ENCODE results near the gene GOLGA6A.
A peak's percentile ranks its signal among the peaks of the same experiment; 100 is the strongest.

The GOLGA6A gene

DNA sequence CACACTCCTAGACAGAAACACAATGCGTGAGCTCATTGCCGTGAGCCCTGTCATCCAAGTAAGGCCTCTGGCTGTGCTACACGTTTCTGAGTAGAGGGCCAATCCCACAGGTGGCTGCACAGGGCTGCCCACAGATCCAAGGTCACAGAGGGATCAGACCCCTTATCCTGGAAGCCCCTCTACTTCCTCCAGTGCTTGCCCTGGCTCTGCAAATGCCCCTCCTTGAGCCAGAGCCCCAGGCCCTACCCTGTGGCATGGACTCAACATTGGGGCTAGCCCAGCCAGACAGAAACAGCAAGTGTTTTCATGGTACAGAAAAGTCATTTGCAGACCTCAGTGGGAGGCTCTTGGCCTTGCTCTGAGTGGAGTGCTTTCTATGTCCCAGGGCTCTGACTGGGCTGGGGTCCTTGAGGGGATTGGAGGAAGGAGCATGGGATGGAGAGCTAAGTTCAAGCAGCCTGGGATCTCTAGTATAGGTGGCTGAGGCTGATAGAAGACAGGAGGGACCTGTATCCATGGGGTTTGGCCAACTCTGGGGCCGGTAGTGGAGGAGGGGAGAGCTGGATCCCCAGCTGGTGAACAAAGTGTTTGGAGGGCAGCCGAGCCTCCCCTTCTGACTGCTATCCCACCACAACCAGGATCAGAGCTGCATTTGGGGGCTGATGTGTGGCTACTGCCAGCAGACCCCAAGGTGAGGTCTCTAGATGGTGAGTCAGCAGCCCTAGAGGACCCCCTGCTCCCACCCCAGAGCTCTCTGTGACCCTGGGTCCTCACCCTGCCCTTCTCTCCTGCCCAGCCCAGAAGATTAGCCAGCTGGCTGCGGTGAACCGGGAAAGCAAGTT, 38.7 kb downstream of the GOLGA6A start:
- TF ChIP-seq CTCF (IDR thresholded peaks at IDR 0.05; ENCODE audit: low read length, missing control alignments), result no peak
- no peak for DNase-seq (ENCODE audit: low read depth)
- H3K4me3 ChIP-seq (replicated peaks; ENCODE audit: low read depth, low read length), result no peak overlapping the region

DNA sequence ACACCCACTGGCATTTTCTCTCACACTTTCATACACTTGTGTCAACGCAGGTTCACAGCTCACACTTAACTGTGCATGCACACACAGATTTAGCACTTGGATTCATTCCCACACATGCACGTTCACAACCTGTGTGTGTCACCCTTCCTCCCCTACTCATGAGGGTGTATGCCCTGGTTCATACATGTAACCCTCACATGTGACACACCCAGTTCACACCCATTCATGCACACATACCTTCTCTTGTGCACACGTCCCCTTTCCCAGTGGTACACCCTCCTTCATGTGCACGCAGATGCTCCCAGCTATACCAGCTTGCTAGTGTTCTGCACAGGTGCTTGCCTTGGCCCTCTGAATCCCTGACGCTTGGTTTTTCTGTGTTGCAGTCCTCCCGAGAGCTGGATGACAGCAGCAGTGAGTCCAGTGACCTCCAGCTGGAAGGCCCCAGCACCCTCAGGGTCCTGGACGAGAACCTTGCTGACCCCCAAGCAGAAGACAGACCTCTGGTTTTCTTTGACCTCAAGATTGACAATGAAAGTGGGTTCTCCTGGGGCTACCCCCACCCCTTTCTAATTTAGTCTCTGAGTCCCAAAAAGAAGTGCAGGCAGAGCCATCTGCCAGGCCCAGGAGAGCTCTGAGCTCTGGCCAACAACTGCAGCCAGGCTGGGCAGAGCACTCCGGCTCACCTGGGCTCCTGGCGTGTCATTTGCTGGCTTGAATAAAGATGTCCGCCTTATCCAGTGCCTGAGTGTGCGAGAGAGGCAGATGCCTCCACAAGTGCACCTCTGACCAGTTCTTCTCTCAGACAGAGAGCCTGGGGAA, 39.5 kb downstream of the GOLGA6A start:
- no peak for TF ChIP-seq CTCF (IDR thresholded peaks at IDR 0.05; ENCODE audit: low read length, missing control alignments)
- no peak for DNase-seq (ENCODE audit: low read depth)
- H3K4me3 ChIP-seq (replicated peaks; ENCODE audit: low read depth, low read length), result no peak overlapping the region

DNA sequence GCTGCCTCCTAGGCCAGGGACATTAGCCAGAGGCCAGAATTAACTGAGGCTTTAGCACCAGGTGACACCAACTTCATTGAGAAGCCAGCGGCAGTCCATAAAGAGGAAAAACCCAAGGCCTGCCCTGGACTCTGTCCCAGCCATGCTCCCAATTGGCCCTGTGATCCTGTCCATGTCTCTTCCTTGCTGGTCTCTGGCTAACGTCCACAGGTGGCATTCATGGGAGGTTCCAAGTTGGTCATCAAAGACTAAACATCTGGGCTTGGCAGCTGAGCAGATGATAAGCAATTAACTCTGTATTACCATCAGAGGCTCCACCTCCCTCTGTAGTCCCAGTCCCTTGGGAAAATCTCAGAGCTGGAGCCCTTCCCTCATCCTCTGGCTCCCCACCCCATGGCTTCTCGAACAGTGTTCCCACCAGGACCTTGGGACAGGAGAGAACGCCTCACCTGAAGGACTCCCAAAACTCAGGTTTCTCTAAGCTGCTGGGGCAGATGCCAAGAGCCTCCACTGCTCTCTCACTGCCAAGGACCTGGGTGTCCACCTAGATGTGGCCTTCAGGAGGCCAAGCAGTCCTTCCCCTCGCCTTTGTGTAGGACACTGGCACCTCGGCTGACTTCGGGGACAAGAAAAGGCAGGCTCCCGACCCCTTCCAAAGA, 40.4 kb downstream of the GOLGA6A start:
- TF ChIP-seq CTCF (IDR thresholded peaks at IDR 0.05; ENCODE audit: low read length, missing control alignments), result no peak
- DNase-seq (ENCODE audit: low read depth), result no peak
- H3K4me3 ChIP-seq (replicated peaks; ENCODE audit: low read depth, low read length), result no peak overlapping the region

- H3K4me3 ChIP-seq (replicated peaks; ENCODE audit: low read depth, low read length), result no peak overlapping the region
- DNase-seq (ENCODE audit: low read depth), result no peak
- TF ChIP-seq CTCF (IDR thresholded peaks at IDR 0.05; ENCODE audit: low read length, missing control alignments), result no peak
Measured at GRCh38 chr15:74041311-74041756, 41.0 kb downstream of the GOLGA6A start.

DNA sequence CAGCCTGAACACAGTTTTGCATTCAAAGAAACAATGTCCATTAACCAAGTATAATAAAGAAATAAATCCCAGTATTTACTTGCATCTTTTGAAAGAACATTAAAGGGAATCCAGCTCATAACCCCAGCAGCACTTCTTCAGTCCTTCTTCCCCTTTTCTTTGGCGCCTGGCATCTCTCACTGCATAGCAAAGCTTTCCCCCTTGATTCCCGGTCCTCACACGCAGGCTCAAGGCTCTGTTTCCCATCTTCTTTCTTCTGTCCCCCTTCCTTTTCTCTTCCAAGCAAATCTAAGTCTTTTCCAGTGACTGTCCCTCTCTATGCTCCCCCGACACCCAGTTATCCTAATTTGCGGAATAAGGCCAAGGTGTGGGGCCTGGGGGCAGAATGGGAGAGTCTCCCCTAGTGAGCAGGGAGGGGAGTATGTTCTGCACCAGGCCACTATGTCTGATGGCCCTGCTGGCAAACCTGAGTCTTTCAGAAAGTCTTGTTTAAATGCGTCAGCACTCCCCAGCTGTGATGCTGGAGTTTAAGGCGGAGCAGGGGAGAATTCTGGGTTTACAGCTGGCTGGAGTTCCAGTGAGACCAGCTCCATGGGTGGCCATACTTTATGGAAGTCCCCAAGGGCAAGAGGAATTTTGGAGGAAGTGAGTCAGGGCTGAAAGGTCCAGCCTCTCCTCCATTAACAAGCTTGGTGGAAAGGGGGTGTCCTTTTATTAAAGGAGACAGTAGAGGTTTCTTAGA, 42.1 kb downstream of the GOLGA6A start:
- DNase-seq (ENCODE audit: low read depth), result peak; percentile 98
- H3K4me3 ChIP-seq (replicated peaks; ENCODE audit: low read depth, low read length), result no peak overlapping the region
- peak; percentile 10 for TF ChIP-seq CTCF (IDR thresholded peaks at IDR 0.05; ENCODE audit: low read length, missing control alignments)

GRCh38 chr15:74039656-74040010, 42.7 kb downstream of the GOLGA6A start:
- H3K4me3 ChIP-seq (replicated peaks; ENCODE audit: low read depth, low read length), result no peak overlapping the region
- TF ChIP-seq CTCF (IDR thresholded peaks at IDR 0.05; ENCODE audit: low read length, missing control alignments), result no peak
- no peak for DNase-seq (ENCODE audit: low read depth)
